Heart left ventricle (tissue), 13 donors: ENCODE results near the gene LRG1.

ENCODE experiments used
- CTCF ChIP-seq, 12 donors: fragments of 200-600 bp; sonication (generic) in 4 of 12; IDR thresholded peaks; one replicate each; pipeline versions ENCODE4 v1.5.0 to v1.8.0; 2018 to 2022; ENCODE audit warnings: antibody characterized with exemption in 12 of 12, mild to moderate bottlenecking in 5 of 12
- POLR2A ChIP-seq, 2 donors: fragments of 450-650 bp; IDR thresholded peaks; one replicate each; pipeline ENCODE4 v1.6.1; 2017; ENCODE audit warnings: antibody characterized with exemption in 2 of 2, mild to moderate bottlenecking in 2 of 2, moderate library complexity in 2 of 2
- donor health status: ischemic (EF 13 %, LVEDD 7.1; RV severe dilation, severe dysfunction).
- donor health status: DM: no; HTN: yes; CAD: no.
- donor health status: DM: no; HTN: no; CAD: no.
- donor health status: ischemic (EF 25% LVEDD 6.9; RV normal size, moderate dysfunction).
- donor health status: ischemic (EF 25% LVEDD 5.7; RV mildly dilated, moderate dysfunction).
- donor health status: ischemic (EF 35%, LVEDD 5.7; RV mildly dilated, moderate dysfunction).
- donor health status: nonischemic (EF 11% LVEDD 7.7; RV severe dilation, severe dysfunction).
- donor health status: DM: yes; HTN: yes; CAD: no.
- donor health status: PGD.
- donor health status: ischemic (EF 29% LVEDD 5.4; RV normal size, mild dysfunction).
- donor health status: nonischemic (EF 23%, LVEDD 6.1; RV moderate dilation, normal function).

DNA sequence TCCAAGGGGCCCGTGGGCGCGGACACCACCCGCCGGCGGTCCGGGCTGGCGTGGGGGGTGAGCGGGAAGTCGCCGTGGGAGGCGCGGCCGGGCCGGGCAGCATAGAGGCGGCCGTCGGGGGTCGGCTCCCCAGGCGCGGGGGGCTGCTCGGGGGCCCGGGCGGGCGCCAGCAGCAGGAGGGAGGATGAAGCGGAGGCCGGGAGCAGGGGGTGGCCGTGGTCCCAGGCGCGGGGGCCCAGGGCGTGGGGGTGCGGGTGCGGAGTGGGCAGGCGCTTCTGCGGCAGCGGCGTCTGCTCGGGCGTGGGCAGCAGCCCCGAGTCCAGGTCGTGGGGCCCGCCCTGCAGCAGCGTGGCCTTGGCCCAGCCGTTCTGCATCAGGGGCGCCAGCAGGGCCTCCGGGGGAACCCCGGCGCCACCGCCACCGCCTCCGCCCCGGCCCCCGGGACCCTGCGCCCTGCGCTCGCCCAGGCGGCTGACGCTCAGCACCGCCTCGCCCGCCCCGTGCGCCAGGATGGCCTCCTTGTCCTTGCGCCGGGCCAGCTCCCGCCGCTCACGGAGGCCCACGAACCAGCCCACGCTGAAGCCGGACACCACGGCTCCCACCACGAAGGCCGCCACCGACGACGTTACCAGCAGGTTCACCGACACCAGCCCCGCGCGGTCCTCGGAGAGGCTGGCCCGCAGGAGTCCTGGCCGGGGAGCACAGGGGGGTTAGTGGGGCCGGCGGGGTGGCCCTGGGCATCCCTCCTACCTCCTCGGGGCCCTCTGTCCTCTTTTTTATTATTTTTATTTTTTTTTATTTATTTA lies 4.2 kb upstream of the LRG1 start:
- TF ChIP-seq CTCF (IDR thresholded peaks at IDR 0.05), result no peak
- no peak for TF ChIP-seq POLR2A (IDR thresholded peaks at IDR 0.05)
